IMR-90 (cell line): Measurements from ENCODE around the gene SCFD2. TPM values are rescaled to one million over a fixed set of nuclear protein-coding genes. Genes with fewer than 3 reads are reported as not detected.
A peak's percentile ranks its signal among the peaks of the same experiment; 100 is the strongest.

Source experiments
- ATAC-seq: fragments of 200-7000 bp; cut with Tn5 transposase; 2 replicates; pipeline ENCODE4 v1.9.1; 2020; ENCODE audit warnings: low read depth, mild to moderate bottlenecking, moderate library complexity
- BruUV-seq: library from RNA; stranded (reverse); fragments of 400-500 nt; replicated peaks from 2 replicates; lab custom pipeline; 2021; lab: Mats Ljungman, UMichigan
- CTCF ChIA-PET: fragments of 300-600 bp; formaldehyde crosslinking; extraction: SDS; loops from one replicate; lab custom pipeline; 2021; ENCODE audit warnings: antibody characterized with exemption; lab: Yijun Ruan, JAX
- POLR2A ChIA-PET: fragments of 300-600 bp; sonication (Branson Sonifier 250); formaldehyde crosslinking; loops from one replicate; lab custom pipeline; 2022; ENCODE audit warnings: antibody characterized with exemption; ENCODE audit not compliant: unreplicated experiment; lab: Charles Lee
- DNase-seq: peaks from one replicate; pipeline ENCODE4 v3.0.0; 2013
- H2AFZ ChIP-seq: replicated peaks from 2 replicates; pipeline ENCODE3; 2013; ENCODE audit warnings: low read length, mild to moderate bottlenecking; ENCODE audit not compliant: poor library complexity
- H2AK5ac ChIP-seq: 2 replicates; pipeline ENCODE4 v1.6.1; 2013; ENCODE audit warnings: low read depth, low read length, inconsistent platforms
- H2AK9ac ChIP-seq: replicated peaks from 2 replicates; pipeline ENCODE3; 2013; ENCODE audit warnings: mild to moderate bottlenecking, low read depth, low read length, moderate library complexity; ENCODE audit not compliant: poor library complexity
- H2BK120ac ChIP-seq: 2 replicates; pipeline ENCODE4 v1.6.1; 2013; ENCODE audit warnings: low read depth, low read length, inconsistent platforms
- H2BK15ac ChIP-seq: 3 replicates; pipeline ENCODE4 v1.6.1; 2013; ENCODE audit warnings: low read depth, low read length, inconsistent platforms
- H2BK20ac ChIP-seq: 2 replicates; pipeline ENCODE4 v1.6.1; 2013; ENCODE audit warnings: low read depth, mild to moderate bottlenecking, inconsistent platforms, low read length, moderate library complexity
- H2BK5ac ChIP-seq: 2 replicates; pipeline ENCODE4 v1.6.1; 2013; ENCODE audit warnings: mild to moderate bottlenecking, low read depth, low read length, inconsistent platforms; ENCODE audit not compliant: poor library complexity, severe bottlenecking
- H3K14ac ChIP-seq: replicated peaks from 2 replicates; pipeline ENCODE4 v1.6.1; 2013; ENCODE audit warnings: low read depth, low read length, inconsistent platforms
- H3K18ac ChIP-seq: 2 replicates; pipeline ENCODE4 v1.6.1; 2013; ENCODE audit warnings: low read depth, low read length, control low read depth
- H3K23ac ChIP-seq: 2 replicates; pipeline ENCODE4 v1.6.1; 2013; ENCODE audit warnings: low read depth, low read length, inconsistent platforms
- H3K27ac ChIP-seq: 2 replicates; pipeline ENCODE4 v1.5.1; 2013; ENCODE audit warnings: mild to moderate bottlenecking, control low read depth, low read length; ENCODE audit not compliant: insufficient read depth
- H3K27me3 ChIP-seq: 2 replicates; pipeline ENCODE4 v1.6.1; 2013; ENCODE audit warnings: low read length; ENCODE audit not compliant: control insufficient read depth, insufficient read depth
- H3K36me3 ChIP-seq: 2 replicates; pipeline ENCODE4 v1.6.1; 2013; ENCODE audit warnings: low read length, mixed read lengths; ENCODE audit not compliant: control insufficient read depth, insufficient read depth
- H3K4ac ChIP-seq: 2 replicates; pipeline ENCODE4 v1.6.1; 2013; ENCODE audit warnings: low read depth, low read length, inconsistent platforms
- H3K4me1 ChIP-seq: 2 replicates; pipeline ENCODE4 v1.6.1; 2013; ENCODE audit warnings: low read length, mixed read lengths; ENCODE audit not compliant: control insufficient read depth, insufficient read depth
- H3K4me2 ChIP-seq: 2 replicates; pipeline ENCODE4 v1.6.1; 2013; ENCODE audit warnings: low read depth, mild to moderate bottlenecking, control low read depth, low read length, moderate library complexity
- H3K4me3 ChIP-seq: 2 replicates; pipeline ENCODE4 v1.5.1; 2013; ENCODE audit warnings: low read depth, mild to moderate bottlenecking, control low read depth, low read length, moderate library complexity; ENCODE audit not compliant: insufficient read depth
- H3K56ac ChIP-seq: 2 replicates; pipeline ENCODE4 v1.6.1; 2013; ENCODE audit warnings: low read length, inconsistent platforms; ENCODE audit not compliant: insufficient read depth; ENCODE audit errors: extremely low read depth
- H3K79me1 ChIP-seq, 2 experiments: 2 replicates each; pipeline ENCODE4 v1.6.1; 2013; ENCODE audit warnings: low read length in 2 of 2, inconsistent platforms in 1 of 2, low read depth in 1 of 2
- H3K9ac ChIP-seq: 2 replicates; pipeline ENCODE4 v1.6.1; 2013; ENCODE audit warnings: low read depth, low read length, control low read depth
- H3K9me1 ChIP-seq: 2 replicates; pipeline ENCODE4 v1.6.1; 2013; ENCODE audit warnings: low read length, inconsistent platforms; ENCODE audit not compliant: insufficient read depth
- H3K9me3 ChIP-seq: 2 replicates; pipeline ENCODE4 v1.6.1; 2013; ENCODE audit warnings: low read length; ENCODE audit not compliant: control insufficient read depth, insufficient read depth
- H4K20me1 ChIP-seq: 2 replicates; pipeline ENCODE4 v1.6.1; 2013; ENCODE audit warnings: low read length, inconsistent platforms; ENCODE audit not compliant: insufficient read depth
- H4K5ac ChIP-seq: 2 replicates; pipeline ENCODE4 v1.6.1; 2013; ENCODE audit warnings: mild to moderate bottlenecking, low read depth, low read length, control low read depth
- H4K8ac ChIP-seq, 2 experiments: 2 replicates each; pipeline ENCODE4 v1.6.1; 2013; ENCODE audit warnings: low read depth in 2 of 2, low read length in 2 of 2, control low read depth in 1 of 2, inconsistent platforms in 1 of 2
- H4K91ac ChIP-seq: 2 replicates; pipeline ENCODE4 v1.6.1; 2013; ENCODE audit warnings: low read depth, low read length, inconsistent platforms; ENCODE audit not compliant: insufficient read depth
- BHLHE40 ChIP-seq: fragments of 150-350 bp; IDR thresholded peaks from 2 replicates; pipeline ENCODE4 v1.6.1; 2016; ENCODE audit warnings: mild to moderate bottlenecking, low read depth, low read length
- CEBPB ChIP-seq: IDR thresholded peaks from 2 replicates; pipeline ENCODE4 v1.6.1; 2012; ENCODE audit warnings: low read depth, low read length, improper control_type of control experiment
- CHD1 ChIP-seq: IDR thresholded peaks from 2 replicates; pipeline ENCODE4 v1.6.1; 2012; ENCODE audit warnings: low read depth, low read length, improper control_type of control experiment
- CTCF ChIP-seq: conservative IDR thresholded peaks from 2 replicates; pipeline ENCODE4 v1.5.1; 2012; ENCODE audit warnings: mild to moderate bottlenecking, low read depth, low read length, improper control_type of control experiment
- ELK1 ChIP-seq: fragments of 150-350 bp; IDR thresholded peaks from 2 replicates; pipeline ENCODE4 v1.6.1; 2016; ENCODE audit warnings: low read depth, mild to moderate bottlenecking, low read length, moderate library complexity, borderline replicate concordance
- FOS ChIP-seq: fragments of 150-350 bp; IDR thresholded peaks from 2 replicates; pipeline ENCODE4 v1.6.1; 2016; ENCODE audit warnings: low read depth, low read length
- MAFK ChIP-seq: IDR thresholded peaks from 2 replicates; pipeline ENCODE4 v1.6.1; 2012; ENCODE audit warnings: low read depth, low read length, improper control_type of control experiment
- MXI1 ChIP-seq: IDR thresholded peaks from 2 replicates; pipeline ENCODE4 v1.6.1; 2012; ENCODE audit warnings: low read depth, mild to moderate bottlenecking, low read length, moderate library complexity, borderline replicate concordance
- NFE2L2 ChIP-seq: fragments of 150-350 bp; IDR thresholded peaks from 2 replicates; pipeline ENCODE4 v1.6.1; 2016; ENCODE audit warnings: low read depth, mild to moderate bottlenecking, low read length
- POLR2A ChIP-seq: IDR thresholded peaks from 2 replicates; pipeline ENCODE4 v1.6.1; 2012; ENCODE audit warnings: mild to moderate bottlenecking, low read depth, low read length
- RAD21 ChIP-seq: IDR thresholded peaks from 2 replicates; pipeline ENCODE4 v1.6.1; 2012; ENCODE audit warnings: low read length, improper control_type of control experiment
- RFX5 ChIP-seq: IDR thresholded peaks from 2 replicates; pipeline ENCODE4 v1.8.0; 2012; ENCODE audit warnings: low read depth, mild to moderate bottlenecking, low read length, moderate library complexity
- SMC3 ChIP-seq: fragments of 150-350 bp; IDR thresholded peaks from 2 replicates; pipeline ENCODE4 v1.6.1; 2016; ENCODE audit warnings: low read depth, mild to moderate bottlenecking, antibody characterized with exemption, low read length, moderate library complexity
- USF2 ChIP-seq: fragments of 150-350 bp; IDR thresholded peaks from 2 replicates; pipeline ENCODE4 v1.6.1; 2017; ENCODE audit warnings: mild to moderate bottlenecking, antibody characterized with exemption, low read length, low read depth
- WGBS, 2 experiments: methylation state at CpG; one replicate each; pipeline versions ENCODE4 v1.1.5 to v1.1.7; 2013; ENCODE audit warnings: missing lambda C conversion rate in 2 of 2; ENCODE audit not compliant: insufficient read length in 1 of 2; ENCODE audit errors: extremely low coverage in 2 of 2; 5-methylcytosine and 5-hydroxymethylcytosine counted together
- dilution Hi-C: fragments of 300-500 bp; cut with HindIII; formaldehyde crosslinking; loops from one replicate; pipeline ENCODE4 v1.14.3; 2018; ENCODE audit warnings: low sequenced_read_pairs; ENCODE audit not compliant: unreplicated experiment
- in situ Hi-C: fragments of 300-500 bp; cut with MboI; formaldehyde crosslinking; loops from 3 replicates; pipeline ENCODE4 v1.14.3; 2019; ENCODE audit warnings: low sequenced_read_pairs, inconsistent platforms, mixed read lengths
- intact Hi-C: fragments of 100-400 bp; cut with micrococcal nuclease; formaldehyde crosslinking; loops from 2 replicates; pipeline ENCODE4 v1.10.0; 2022
- polyA plus RNA-seq, 3 experiments: library from polyadenylated mRNA; depleted of rRNA; stranded (reverse); fragments of >200 nt; gene quantifications; 2 replicates each; pipeline ENCODE4 v1.2.3, GENCODE V29; 2012; ENCODE audit warnings: low replicate concordance in 1 of 3
- total RNA-seq: library from RNA; depleted of rRNA; stranded (reverse); fragments of >200 nt; gene quantifications from 2 replicates; pipeline ENCODE4 v1.2.3, GENCODE V29; 2012

Gene SCFD2
- total and polyA plus RNA-seq, 2 of the 4 experiments (the other 2 are of a cell fraction), result 18.9 to 62.4 TPM

DNA sequence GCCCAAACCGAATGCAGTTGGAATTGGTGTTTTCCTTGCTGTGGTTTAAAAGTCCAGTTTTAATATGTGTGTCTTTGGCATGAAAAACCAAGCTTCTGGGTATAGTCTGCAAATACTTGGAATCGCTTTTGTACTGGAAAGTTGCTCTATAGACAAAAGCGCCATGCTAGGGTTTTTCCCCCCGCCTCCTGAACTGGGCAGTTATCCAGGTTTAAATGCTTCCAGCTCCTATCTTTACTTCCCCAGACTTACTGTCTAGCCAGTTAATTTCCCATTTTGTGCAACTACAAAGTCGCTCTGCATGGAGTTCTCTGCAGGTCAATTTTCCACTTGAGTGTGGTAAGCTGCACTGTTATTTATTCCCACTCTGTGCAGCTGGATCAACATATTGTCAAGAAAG is 501.1 kb downstream of the SCFD2 start:
- no peak overlapping the region for H2BK5ac ChIP-seq
- peak overlapping the region; percentile 19 for H3K4me2 ChIP-seq
- H2BK20ac ChIP-seq, result no peak overlapping the region
- intact Hi-C loops (loop anchor here (5.0 to 10.0 kb wide), 3 partner anchors 93 to 490 kb away; partner anchors contain the start of gene USP46), dilution Hi-C loops (no loop called here), in situ Hi-C loops (no loop called here)
- peaks cover 11% of the 10 kb centered on the region for H3K4me1 ChIP-seq
- no peak overlapping the region for H3K14ac ChIP-seq
- no peak overlapping the region for H4K8ac ChIP-seq
- ChIA-PET CTCF (no interaction called here), POLR2A (no interaction called here)
- ATAC-seq (no peak), DNase-seq (peak; percentile 35)
- H3K4ac ChIP-seq, result no peak overlapping the region
- H3K9ac ChIP-seq, result no peak overlapping the region
- H2AK5ac ChIP-seq, result no peak overlapping the region
- H3K4me3 ChIP-seq, result no peak overlapping the region
- no peak overlapping the region for H2AK9ac ChIP-seq
- peaks cover 7% of the 10 kb centered on the region for H3K27me3 ChIP-seq
- H3K9me3 ChIP-seq, result no peaks in the 10 kb centered on the region
- peaks cover 7% of the 10 kb centered on the region; the same call in 1 of the 2 replicates for H3K9me1 ChIP-seq
- no peak overlapping the region for H2BK15ac ChIP-seq
- no peaks in the 10 kb centered on the region; a peak in 1 of 4 replicates for H3K79me1 ChIP-seq
- no peak for TF ChIP-seq RAD21
- TF ChIP-seq NFE2L2, result no peak
- no peak for TF ChIP-seq BHLHE40
- no peak for TF ChIP-seq CEBPB
- TF ChIP-seq RFX5, result no peak
- no peak for TF ChIP-seq SMC3
- TF ChIP-seq FOS, result no peak
- TF ChIP-seq USF2, result no peak
- no peak for TF ChIP-seq POLR2A
- TF ChIP-seq CHD1, result no peak
- no peak for TF ChIP-seq CTCF
- TF ChIP-seq ELK1, result no peak
- TF ChIP-seq MAFK, result no peak
- TF ChIP-seq MXI1, result no peak
- no peak overlapping the region for H3K27ac ChIP-seq
- no peak overlapping the region for H2BK120ac ChIP-seq
- BruUV-seq, result no TSS peak
- no peak overlapping the region for H4K5ac ChIP-seq
- no peaks in the 10 kb centered on the region for H4K20me1 ChIP-seq
- peak overlapping the region; percentile 12; the same call in 1 of the 2 replicates for H3K23ac ChIP-seq
- no peak overlapping the region for H2AFZ ChIP-seq
- H3K18ac ChIP-seq, result no peak overlapping the region
- H3K36me3 ChIP-seq, result peaks cover 15% of the 10 kb centered on the region
- no peak overlapping the region for H4K91ac ChIP-seq
- no CpG with 5 or more reads among the region's 5 CpGs for WGBS, 2 experiments
- no peak overlapping the region for H3K56ac ChIP-seq
